A673 (cell line): ENCODE data around the gene FBLN5.

Experiments used
- CTCF ChIP-seq: fragments of 300-800, 200-600 bp; sonication (generic); conservative IDR thresholded peaks from 2 replicates; pipeline ENCODE4 v1.5.1; 2017; ENCODE audit warnings: low read depth, mild to moderate bottlenecking, antibody characterized with exemption, low read length, moderate library complexity, mixed read lengths
- EZH2 ChIP-seq: fragments of 200-600 bp; sonication (generic); IDR thresholded peaks from 2 replicates; pipeline ENCODE4 v1.6.1; 2017; ENCODE audit warnings: borderline replicate concordance, low read depth, mild to moderate bottlenecking, mixed read lengths, antibody characterized with exemption, low read length; ENCODE audit not compliant: poor library complexity, severe bottlenecking

- no peak for TF ChIP-seq CTCF
- no peak for TF ChIP-seq EZH2
Measured at GRCh38 chr14:91957876-91958313, 10.4 kb upstream of the FBLN5 start.
